OCI-LY7 (cell line): Measurements from ENCODE around the gene UTS2B.

Experiments used
- CTCF ChIP-seq: fragments of 200-600 bp; sonication (generic); conservative IDR thresholded peaks from 2 replicates; pipeline ENCODE4 v1.5.1; 2014; ENCODE audit warnings: mild to moderate bottlenecking, antibody characterized with exemption, low read length, moderate library complexity, mixed read lengths
- EZH2phosphoT487 ChIP-seq: fragments of 200-600 bp; sonication (generic); IDR thresholded peaks from 2 replicates; pipeline ENCODE4 v1.6.1; 2018; ENCODE audit warnings: low read depth, borderline replicate concordance, mild to moderate bottlenecking, mixed run types, antibody characterized with exemption, low read length, moderate library complexity, mixed read lengths

- no peak for TF ChIP-seq CTCF
- no peak for TF ChIP-seq EZH2phosphoT487
Observed at GRCh38 chr3:191316876-191317603, 13.3 kb downstream of the UTS2B start.
